Gastroesophageal sphincter (tissue), 3 donors: Measurements from ENCODE around the gene TNFRSF4.

Experiments used
- EP300 ChIP-seq: sonication (generic); formaldehyde crosslinking; IDR thresholded peaks from one replicate; pipeline ENCODE4 v1.6.1; 2017; ENCODE audit warnings: antibody characterized with exemption, mild to moderate bottlenecking
- POLR2A ChIP-seq, 2 donors: fragments of 450-650 bp; IDR thresholded peaks; one replicate each; pipeline ENCODE4 v1.6.1; 2017; ENCODE audit warnings: antibody characterized with exemption in 2 of 2, mild to moderate bottlenecking in 2 of 2, moderate library complexity in 1 of 2
- TF ChIP-seq, protein P1 (sequence below), 4 experiments: fragments of 200-600 bp in 2 of 4; fragments of 450-650 bp in 2 of 4; sonication (generic) in 1 of 4; IDR thresholded peaks; one replicate each; pipeline ENCODE4 v1.5.1; 2017 to 2019; ENCODE audit warnings: antibody characterized with exemption in 4 of 4, mild to moderate bottlenecking in 2 of 4, moderate library complexity in 2 of 4

DNA sequence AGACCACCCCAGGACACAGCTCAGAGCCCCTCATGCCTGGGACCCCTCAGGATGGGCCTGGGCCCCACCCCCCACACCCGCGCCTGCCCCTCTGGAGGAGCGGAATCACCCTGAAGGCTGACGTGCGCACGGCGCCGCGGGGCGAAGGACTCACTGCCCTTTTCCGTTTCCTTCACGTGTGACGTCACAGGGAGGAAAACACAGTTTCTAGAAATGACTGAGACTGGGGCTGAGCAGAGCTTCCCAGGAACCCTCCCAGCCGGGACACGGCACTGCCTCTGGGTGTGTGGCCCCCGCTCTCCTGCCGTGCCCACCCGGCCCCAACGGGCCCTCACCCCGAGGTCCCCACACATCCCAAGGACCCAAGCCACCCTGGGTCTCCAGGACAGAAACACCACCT is 5.4 kb upstream of the TNFRSF4 start:
- TF ChIP-seq, protein P1, sequence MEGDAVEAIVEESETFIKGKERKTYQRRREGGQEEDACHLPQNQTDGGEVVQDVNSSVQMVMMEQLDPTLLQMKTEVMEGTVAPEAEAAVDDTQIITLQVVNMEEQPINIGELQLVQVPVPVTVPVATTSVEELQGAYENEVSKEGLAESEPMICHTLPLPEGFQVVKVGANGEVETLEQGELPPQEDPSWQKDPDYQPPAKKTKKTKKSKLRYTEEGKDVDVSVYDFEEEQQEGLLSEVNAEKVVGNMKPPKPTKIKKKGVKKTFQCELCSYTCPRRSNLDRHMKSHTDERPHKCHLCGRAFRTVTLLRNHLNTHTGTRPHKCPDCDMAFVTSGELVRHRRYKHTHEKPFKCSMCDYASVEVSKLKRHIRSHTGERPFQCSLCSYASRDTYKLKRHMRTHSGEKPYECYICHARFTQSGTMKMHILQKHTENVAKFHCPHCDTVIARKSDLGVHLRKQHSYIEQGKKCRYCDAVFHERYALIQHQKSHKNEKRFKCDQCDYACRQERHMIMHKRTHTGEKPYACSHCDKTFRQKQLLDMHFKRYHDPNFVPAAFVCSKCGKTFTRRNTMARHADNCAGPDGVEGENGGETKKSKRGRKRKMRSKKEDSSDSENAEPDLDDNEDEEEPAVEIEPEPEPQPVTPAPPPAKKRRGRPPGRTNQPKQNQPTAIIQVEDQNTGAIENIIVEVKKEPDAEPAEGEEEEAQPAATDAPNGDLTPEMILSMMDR (IDR thresholded peaks at IDR 0.05): no peak
- no peak for TF ChIP-seq POLR2A (IDR thresholded peaks at IDR 0.05)
- TF ChIP-seq EP300: no peak
